Measurements from ENCODE around the gene EVX2.

The EVX2 gene

DNA sequence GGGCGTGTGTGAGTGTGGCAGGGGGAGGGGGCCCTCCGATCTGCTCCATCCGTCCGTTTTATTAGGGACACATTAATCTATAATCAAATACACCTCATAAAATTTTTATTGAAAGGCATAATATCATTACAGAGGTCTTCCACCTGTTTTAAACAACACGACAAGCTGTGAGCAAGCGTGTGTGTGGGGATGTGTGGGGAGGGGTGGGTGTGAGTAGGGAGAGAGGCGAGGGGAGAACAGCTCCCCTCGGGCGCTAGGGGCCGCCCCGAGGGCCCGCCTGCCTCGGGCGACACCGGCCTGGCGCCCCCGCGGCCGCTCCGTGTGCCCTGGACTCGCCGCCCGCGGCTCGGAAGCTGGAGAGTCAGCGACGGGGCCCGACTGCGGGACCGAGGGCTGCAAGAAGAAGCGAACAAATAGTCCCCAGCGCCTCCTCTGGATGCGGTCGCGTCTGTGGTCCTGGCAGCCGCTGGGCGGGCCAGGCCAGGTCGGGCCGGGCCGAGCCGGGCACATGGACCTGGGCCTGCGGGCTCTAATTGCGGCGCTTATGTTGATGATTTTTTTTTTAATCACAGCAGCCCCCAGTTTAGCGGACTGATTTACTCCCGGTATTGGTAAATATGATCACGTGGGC lies 38.4 kb upstream of the EVX2 start:
- DNase-seq (ENCODE audit: low read depth in 2 of 2), result no peak

DNA sequence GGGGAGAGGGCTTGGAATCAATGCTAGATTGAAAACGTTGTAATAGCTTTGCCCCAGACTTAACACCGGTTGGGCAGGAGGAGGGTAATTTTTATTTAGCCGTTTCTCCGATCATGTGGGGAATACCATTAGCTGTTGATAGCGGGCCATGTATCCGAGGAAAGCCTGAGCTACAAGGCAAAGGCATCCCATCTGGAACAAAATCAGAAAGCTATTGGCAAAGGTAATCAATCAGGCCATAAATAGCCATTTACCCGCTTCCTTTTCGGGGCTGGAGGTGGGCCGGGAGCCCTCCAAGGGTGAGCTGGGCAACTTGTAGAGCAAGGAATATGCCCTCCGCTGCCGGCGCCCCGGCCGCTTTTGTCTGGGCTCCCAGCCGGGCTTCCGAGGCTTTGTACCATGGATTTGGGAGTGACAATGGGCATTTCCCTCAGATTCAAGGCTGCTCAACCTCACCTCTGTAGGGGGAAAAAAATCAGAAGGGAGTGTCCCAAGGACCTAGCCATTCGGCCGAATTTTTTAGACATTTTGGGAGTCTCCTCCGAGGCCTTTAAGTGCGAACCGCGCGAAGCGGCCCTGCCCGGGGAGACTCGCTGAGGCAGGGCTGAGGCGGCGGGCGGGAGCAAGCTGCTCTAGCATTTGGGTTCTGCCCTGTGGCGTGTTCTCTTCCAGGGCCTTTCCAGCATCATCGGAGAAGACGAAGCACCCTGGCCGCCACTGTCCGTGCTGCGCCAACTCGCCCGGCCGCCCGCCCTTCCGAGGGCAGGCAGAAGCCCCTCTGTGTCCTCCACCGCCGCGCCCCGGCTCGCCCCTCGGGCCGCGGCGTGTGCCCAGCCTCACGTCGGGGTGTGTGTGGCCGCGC lies 37.7 kb upstream of the EVX2 start:
- DNase-seq (ENCODE audit: low read depth in 2 of 2), result no peak

DNA sequence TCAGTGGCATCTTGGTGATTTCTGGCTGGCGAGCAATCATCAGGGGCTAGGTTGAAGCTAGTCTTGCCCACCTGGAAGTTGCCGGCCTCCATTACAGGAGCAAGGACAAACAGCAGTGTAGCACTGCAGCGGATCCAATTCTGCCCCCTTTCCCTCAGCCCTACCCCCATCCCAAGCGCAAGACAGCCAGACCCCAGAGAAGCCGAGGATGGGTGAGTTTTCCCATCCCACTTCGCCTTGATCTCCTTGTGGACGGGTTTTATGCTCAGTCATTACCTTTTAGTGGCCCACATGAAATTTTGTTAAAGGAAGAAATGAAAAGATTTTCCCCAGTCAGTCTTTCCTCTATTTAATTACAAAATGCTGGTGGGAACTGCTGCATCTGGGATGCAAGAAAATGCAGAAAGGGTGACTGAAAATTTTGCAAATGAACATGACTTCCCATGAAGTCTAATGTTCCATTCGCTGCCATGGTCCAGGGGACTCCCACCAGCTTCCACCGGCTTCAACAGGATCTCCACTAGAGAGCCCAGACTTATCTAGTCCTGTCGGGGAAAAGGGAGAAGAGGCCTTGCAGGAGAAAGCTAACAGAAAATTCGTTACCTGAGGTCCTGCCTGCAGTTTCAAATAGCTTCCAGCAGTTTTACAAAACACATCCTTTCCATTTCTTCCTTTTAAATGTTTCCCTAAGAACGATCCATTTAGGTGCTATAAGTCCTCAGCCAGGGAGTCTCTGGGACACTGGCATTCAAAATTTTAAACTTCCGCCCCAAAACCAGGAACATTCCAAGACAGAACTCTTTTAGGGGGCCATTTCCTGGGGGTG lies 36.8 kb upstream of the EVX2 start:
- DNase-seq (ENCODE audit: low read depth in 2 of 2), result no peak

DNA sequence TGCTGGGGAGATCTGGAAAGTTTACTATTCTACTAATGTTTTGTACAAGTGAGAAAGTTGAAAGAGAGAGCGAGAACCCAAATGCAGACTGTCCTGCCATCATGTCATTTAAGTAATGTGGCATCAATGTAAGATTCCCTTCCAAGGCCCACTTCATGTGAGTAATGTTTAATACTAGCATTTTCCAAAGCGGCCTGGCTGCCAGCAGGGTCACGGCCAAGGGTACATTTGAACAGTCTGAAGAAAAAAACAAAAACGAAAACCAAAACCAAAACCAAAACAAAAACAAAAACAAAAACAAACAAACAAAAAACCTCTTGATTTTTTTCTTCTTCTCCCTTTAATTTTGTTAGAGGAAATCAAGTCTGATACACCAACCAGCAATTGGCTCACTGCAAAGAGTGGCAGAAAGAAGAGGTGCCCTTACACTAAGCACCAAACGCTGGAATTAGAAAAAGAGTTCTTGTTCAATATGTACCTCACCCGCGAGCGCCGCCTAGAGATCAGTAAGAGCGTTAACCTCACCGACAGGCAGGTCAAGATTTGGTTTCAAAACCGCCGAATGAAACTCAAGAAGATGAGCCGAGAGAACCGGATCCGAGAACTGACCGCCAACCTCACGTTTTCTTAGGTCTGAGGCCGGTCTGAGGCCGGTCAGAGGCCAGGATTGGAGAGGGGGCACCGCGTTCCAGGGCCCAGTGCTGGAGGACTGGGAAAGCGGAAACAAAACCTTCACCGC lies 35.0 kb upstream of the EVX2 start:
- DNase-seq (ENCODE audit: low read depth in 2 of 2), result no peak

- DNase-seq (ENCODE audit: low read depth in 2 of 2), result no peak
These were observed 34.1 kb upstream of the EVX2 start for GRCh38 chr2:176117823-176118371.

- no peak for DNase-seq (ENCODE audit: low read depth in 2 of 2)
These were observed 33.5 kb upstream of the EVX2 start for GRCh38 chr2:176117162-176117822.

DNA sequence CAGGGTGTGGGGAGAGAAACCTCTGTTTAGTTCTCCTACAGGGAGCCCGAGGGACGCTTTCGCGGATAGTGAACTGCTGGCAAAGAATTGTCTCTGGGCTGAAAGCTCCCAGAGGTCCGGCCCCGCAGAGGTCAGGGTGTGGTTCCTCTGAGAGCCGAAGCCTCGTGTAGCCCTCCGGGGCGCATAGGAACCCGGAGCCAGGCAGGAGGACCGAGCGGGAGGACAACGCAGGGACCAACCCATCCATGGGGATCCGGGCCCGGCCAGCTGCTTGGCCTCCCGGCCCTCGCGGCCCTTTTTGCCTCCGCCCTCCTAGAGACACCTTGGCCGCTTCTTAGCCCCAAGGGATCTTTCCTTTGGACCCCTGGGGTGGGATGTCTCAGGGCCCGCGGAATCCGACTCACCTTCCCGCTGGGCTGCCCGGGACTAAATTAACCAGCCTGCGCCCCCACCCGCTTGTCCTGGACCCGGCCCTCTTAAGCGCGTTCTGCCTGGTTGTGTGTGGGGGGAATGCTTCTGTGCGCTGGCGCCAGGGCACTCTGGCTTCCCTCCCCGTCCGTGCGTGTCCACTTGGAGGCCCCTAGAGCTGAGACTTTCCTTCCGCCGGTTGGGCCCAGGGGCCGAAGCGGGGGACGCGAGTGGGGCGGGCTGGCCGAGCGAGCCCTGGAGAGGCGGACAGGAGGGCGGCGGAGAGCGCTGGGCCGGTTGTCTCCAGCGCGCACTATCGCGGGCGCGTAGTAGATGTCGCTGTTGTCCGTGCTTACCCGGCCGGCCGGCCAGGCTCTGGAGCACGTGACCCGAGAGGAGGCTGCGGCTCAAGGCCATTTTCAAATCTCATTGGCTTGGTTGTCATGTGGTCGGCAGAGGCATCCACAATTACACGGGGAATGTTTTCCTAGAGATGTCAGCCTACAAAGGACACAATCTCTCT lies 32.4 kb upstream of the EVX2 start, which contains the start of gene HOXD10:
Gene HOXD10, plus strand, starts transcription at position 896 of the 931 bp plus-strand sequence. CDS start 56 bp downstream, outside the sequence.
- no peak for DNase-seq (ENCODE audit: low read depth in 2 of 2)

GRCh38 chr2:176114930-176115625 lies 31.3 kb upstream of the EVX2 start:
- DNase-seq (ENCODE audit: low read depth in 2 of 2), result no peak

GRCh38 chr2:176114120-176114929 lies 30.6 kb upstream of the EVX2 start:
- DNase-seq (ENCODE audit: low read depth in 2 of 2), result no peak

- no peak for DNase-seq (ENCODE audit: low read depth in 2 of 2)
These were observed 28.9 kb upstream of the EVX2 start for GRCh38 chr2:176112375-176113302.

- DNase-seq (ENCODE audit: low read depth in 2 of 2), result no peak
These were observed 28.1 kb upstream of the EVX2 start for GRCh38 chr2:176111846-176112374.

DNA sequence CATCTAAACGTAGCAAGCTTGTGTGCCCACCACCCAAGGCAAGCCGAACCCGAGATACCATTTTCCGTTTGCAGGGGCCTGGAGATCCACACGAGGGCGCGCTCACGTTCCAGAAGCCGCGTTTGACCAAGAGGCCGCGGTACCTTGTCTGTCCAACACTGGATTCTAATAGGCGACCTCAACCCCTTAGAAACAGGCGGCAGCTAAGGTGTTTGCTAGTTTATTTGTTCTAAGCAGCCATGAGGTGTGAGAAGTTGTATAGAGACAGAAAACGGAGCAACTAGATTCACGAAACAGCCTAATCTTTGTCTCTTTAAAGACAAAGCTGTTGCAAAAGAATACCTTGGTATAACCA lies 27.5 kb upstream of the EVX2 start:
- DNase-seq (ENCODE audit: low read depth in 2 of 2), result no peak

GRCh38 chr2:176110415-176111308 lies 26.9 kb upstream of the EVX2 start:
- DNase-seq (ENCODE audit: low read depth in 2 of 2), result no peak

DNA sequence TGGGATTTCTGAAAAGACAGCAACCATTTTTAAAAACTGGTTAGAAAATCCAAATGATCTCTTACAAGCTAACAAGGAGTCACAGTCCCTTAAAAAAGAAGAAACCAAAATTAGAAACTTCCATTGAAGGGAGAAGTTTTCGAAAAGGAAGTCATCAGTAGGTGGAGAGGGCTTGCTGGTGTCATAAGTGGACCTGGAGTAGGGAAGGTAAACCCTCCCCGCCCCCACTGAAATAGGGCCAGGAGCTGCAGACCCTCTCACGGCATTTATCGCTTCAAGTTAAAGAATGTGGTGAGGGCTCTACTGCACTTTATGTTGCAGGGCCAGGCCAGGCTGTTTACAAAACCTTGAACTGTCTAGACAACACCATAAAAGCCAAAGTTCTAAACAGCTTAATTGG lies 26.2 kb upstream of the EVX2 start:
- no peak for DNase-seq (ENCODE audit: low read depth in 2 of 2)

DNA sequence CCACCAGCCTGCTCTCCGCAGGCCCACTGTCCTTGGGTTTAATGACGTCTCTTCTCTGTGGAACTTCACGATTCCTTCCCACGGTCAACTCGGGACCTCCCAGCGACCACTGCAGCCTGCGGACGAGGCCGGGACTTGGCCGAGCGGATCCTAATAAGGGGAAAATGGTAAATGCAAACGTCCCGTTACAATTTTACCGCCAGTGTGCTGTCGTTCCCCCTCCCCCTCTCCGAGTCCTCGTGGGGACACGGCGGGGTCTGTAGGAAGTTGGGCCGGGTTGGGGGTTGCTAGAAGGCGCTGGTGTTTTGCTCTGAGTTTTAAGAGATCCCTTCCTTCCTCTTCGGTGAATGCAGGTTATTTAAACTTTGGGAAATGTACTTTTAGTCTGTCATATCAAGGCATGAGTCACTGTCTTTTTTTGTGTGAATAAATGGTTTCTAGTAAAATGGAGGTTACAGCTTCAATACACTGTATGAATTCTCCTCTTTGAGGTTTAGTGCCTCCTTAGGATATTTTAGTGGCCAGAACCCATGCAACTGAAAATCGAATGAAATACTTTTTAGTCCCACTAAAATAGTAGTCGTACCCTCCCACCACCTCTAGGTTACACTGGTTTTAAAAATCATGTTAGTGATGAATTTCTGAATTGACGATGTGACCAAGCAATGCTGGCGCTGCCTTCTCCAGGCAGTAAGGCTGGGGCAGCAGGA lies 25.6 kb upstream of the EVX2 start:
- DNase-seq (ENCODE audit: low read depth in 2 of 2), result no peak

Measured in stimulated activated CD4-positive, alpha-beta T cell treated with anti-CD3 and anti-CD28 coated beads, Interleukin-4, amount 100 ng/mL, for 48 hours (primary cell).